ENCODE results near the gene BRD7. TPM values are rescaled to one million over a fixed set of nuclear protein-coding genes. Genes with fewer than 3 reads are reported as not detected.

Gene BRD7
- total RNA-seq, 1 donor from 2014 or later = 112 TPM

DNA sequence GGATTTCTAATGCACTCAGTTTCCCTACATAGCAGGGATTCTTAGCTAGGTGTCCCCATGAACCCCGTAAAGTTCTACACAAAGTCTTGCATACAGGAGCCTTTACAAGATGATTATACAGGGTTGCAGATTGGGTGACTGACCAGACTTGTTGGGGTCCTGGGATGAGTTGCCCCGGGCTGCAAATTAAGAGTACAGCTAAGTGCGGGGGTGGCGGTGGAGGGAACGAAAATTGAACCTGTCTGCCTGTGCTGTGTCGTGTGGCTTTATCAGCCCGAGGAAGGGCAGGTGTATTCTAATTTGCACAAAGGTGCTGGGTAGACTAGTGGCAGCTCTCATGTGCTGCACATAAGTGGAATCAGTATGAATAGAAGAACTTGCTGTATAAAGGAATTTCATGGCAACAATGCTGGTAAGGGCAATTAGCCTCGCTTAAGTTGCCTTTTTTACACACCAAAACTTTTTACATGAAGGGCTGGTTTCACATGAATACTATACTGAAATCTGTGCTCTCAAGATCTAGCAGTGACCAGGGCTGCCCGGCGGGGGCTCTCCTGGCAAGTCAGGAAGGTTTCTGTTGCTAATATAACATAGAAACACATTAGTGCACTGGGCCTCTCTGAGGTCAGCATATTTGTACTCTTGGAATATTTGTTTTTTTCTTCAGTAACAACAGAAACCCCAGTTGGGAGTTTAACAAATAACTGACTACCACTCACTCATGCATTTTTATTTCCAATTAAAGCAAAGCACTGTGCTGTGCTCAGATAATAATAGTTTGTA is 51.7 kb downstream of the BRD7 start:
- H3K36me3 Mint-ChIP-seq (ENCODE audit: low read depth, unreplicated experiment) = peaks cover 43% of the 10 kb centered on the region
- no peaks in the 10 kb centered on the region for H3K9me3 Mint-ChIP-seq (ENCODE audit: unreplicated experiment)
- no peak overlapping the region for H3K27ac Mint-ChIP-seq (ENCODE audit: unreplicated experiment)
- H3K4me3 Mint-ChIP-seq (ENCODE audit: unreplicated experiment) = no peak overlapping the region
- peaks cover 5% of the 10 kb centered on the region for H3K27me3 Mint-ChIP-seq (ENCODE audit: unreplicated experiment)
- TF ChIP-seq CTCF (IDR thresholded peaks at IDR 0.05; ENCODE audit: unreplicated experiment) = no peak
- no peak for DNase-seq (ENCODE audit: low spot score)
- H3K4me1 Mint-ChIP-seq (ENCODE audit: unreplicated experiment) = peaks cover 9% of the 10 kb centered on the region

DNA sequence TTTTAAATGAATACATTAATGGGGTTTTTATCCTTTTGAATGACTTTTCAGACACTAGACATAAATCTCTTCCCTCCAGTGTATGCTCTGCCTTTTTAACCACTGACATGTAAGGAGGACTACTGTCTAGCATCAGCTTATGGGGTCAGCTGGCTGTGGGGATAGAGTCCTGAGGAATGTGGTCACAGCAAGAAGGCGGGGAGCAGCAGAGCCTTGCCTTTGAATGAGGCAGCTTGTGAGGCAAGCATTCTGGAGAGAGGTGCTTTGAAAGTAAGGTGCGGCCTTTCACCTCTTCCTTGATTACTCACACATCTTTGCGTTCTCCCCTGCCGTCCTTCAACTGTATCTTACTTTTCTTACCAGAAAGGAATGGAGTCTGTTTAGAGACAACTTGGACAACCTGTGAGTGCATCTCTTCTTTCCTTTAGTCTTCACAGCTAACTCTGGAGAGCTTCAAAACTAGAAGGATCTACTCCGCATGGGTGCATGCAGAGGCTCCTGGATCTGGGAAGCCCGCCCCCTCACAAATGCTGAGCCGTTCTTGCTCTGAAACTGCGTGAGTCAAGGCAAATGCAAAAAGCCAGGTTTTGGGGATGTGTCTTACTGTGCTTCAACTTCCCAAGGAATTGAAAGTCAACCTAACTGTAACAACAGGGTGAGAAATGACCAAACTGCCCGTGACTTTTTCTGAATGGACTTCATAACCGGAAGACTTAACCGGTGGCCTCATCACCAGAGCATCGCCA is 52.5 kb downstream of the BRD7 start:
- Mint-ChIP-seq H3K4me3 (ENCODE audit: unreplicated experiment) (no peak overlapping the region), H3K36me3 (ENCODE audit: low read depth, unreplicated experiment) (peaks cover 39% of the 10 kb centered on the region), H3K27ac (ENCODE audit: unreplicated experiment) (no peak overlapping the region), H3K27me3 (ENCODE audit: unreplicated experiment) (peaks cover 7% of the 10 kb centered on the region), H3K9me3 (ENCODE audit: unreplicated experiment) (no peaks in the 10 kb centered on the region), H3K4me1 (ENCODE audit: unreplicated experiment) (peaks cover 9% of the 10 kb centered on the region)
- TF ChIP-seq CTCF (IDR thresholded peaks at IDR 0.05; ENCODE audit: unreplicated experiment) = no peak
- no peak for DNase-seq (ENCODE audit: low spot score)

DNA sequence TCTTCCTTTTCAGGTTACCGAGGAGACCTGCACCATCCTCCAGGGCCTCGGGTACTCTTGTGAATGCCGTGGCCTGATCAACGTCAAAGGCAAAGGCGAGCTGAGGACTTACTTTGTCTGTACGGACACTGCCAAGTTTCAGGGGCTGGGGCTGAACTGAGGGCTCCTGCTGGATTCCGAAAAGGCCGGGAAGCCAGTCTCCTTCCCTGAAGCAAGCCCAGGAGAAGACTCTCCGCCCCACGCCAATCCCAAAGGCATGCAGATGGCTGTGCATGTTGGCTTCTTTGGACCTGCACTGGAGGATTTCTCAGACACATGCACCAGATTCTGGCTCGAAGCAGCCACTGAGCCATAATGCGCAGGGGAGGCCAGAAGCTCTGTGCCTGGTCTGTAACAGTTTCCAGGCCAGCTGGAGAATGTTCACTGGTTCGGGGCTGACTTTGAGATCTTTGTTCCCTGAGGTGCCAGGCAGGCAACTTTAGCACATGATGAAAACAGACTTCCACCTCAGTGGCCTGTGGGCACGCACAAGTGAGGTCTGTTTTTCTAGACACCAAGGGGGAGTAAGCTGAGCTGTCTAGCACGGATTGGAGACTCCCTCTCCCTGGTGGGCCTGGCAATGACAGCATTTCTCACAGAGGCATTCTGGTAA is 53.3 kb downstream of the BRD7 start:
- DNase-seq (ENCODE audit: low spot score) = no peak
- Mint-ChIP-seq H3K36me3 (ENCODE audit: low read depth, unreplicated experiment) (peaks cover 39% of the 10 kb centered on the region), H3K27me3 (ENCODE audit: unreplicated experiment) (peaks cover 9% of the 10 kb centered on the region), H3K9me3 (ENCODE audit: unreplicated experiment) (no peaks in the 10 kb centered on the region), H3K27ac (ENCODE audit: unreplicated experiment) (no peak overlapping the region), H3K4me3 (ENCODE audit: unreplicated experiment) (no peak overlapping the region), H3K4me1 (ENCODE audit: unreplicated experiment) (peaks cover 9% of the 10 kb centered on the region)
- no peak for TF ChIP-seq CTCF (IDR thresholded peaks at IDR 0.05; ENCODE audit: unreplicated experiment)

DNA sequence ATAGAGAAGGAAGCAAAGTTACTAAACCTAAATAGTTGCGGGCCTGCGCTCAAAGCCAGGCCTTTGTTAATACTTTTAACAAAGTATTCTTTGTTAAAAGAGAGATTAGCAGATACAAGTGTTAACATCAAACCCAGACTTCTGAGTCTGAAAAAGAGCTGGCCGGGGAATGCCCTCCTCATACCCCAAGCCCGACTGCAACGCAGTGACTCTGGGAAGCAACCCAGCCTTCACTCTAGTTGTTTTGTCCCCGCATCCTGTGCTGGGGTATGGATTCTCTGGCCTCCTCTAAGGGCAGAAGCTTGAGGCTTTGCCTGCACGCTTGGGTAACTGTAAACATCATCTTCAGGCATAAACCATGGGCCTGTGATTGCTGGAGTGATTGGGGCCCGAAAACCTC is 54.1 kb downstream of the BRD7 start:
- peak overlapping the region; percentile 86 for H3K27ac Mint-ChIP-seq (ENCODE audit: unreplicated experiment)
- no peak overlapping the region for H3K4me3 Mint-ChIP-seq (ENCODE audit: unreplicated experiment)
- H3K36me3 Mint-ChIP-seq (ENCODE audit: low read depth, unreplicated experiment) = peaks cover 39% of the 10 kb centered on the region
- no peaks in the 10 kb centered on the region for H3K9me3 Mint-ChIP-seq (ENCODE audit: unreplicated experiment)
- DNase-seq (ENCODE audit: low spot score) = no peak
- H3K4me1 Mint-ChIP-seq (ENCODE audit: unreplicated experiment) = peaks cover 9% of the 10 kb centered on the region
- H3K27me3 Mint-ChIP-seq (ENCODE audit: unreplicated experiment) = peaks cover 9% of the 10 kb centered on the region
- TF ChIP-seq CTCF (IDR thresholded peaks at IDR 0.05; ENCODE audit: unreplicated experiment) = no peak

All from endothelial cell (in vitro differentiated cells).